Activated naive CD4-positive, alpha-beta T cell treated with anti-CD3 and anti-CD28 coated beads, Interleukin-2, amount 50 U/mL, for 72 hours (primary cell): Measurements from ENCODE around the gene SSR1. TPM values are rescaled to one million over a fixed set of nuclear protein-coding genes. Genes with fewer than 3 reads are reported as not detected.
A peak's percentile ranks its signal among the peaks of the same experiment; 100 is the strongest.
"Not testable (repeated sequence)": the region's sequence is repeated elsewhere in the genome, so short reads cannot be mapped to it uniquely, and the experiment has no call there.

Experiments used
- ATAC-seq, 2 donors: fragments of 150-1000 bp; cut with Tn5 transposase; 2 replicates each; pipeline ENCODE4 v1.10.0; 2021; ENCODE audit warnings: mild to moderate bottlenecking in 2 of 2, moderate library complexity in 2 of 2
- DNase-seq, 2 donors: peaks; one replicate each; pipeline ENCODE4 v3.0.0; 2021 to 2022; ENCODE audit warnings: low spot score in 2 of 2
- H3K27ac Mint-ChIP-seq, 2 donors: one replicate each; pipeline ENCODE4 v1.8.0; 2022; ENCODE audit warnings: mild to moderate bottlenecking in 2 of 2, mixed read lengths in 2 of 2
- H3K36me3 Mint-ChIP-seq, 2 donors: one replicate each; pipeline ENCODE4 v1.8.0; 2022; ENCODE audit warnings: mixed read lengths in 2 of 2
- H3K9me3 Mint-ChIP-seq, 2 donors: one replicate each; pipeline ENCODE4 v1.8.0; 2022; ENCODE audit warnings: mixed read lengths in 2 of 2
- total RNA-seq, 2 donors: library from RNA; stranded (reverse); gene quantifications; one replicate each; pipeline ENCODE4 v1.2.3, GENCODE V29; 2022

The SSR1 gene
- total RNA-seq, 2 donors from 2014 or later = 103 to 122 TPM

DNA sequence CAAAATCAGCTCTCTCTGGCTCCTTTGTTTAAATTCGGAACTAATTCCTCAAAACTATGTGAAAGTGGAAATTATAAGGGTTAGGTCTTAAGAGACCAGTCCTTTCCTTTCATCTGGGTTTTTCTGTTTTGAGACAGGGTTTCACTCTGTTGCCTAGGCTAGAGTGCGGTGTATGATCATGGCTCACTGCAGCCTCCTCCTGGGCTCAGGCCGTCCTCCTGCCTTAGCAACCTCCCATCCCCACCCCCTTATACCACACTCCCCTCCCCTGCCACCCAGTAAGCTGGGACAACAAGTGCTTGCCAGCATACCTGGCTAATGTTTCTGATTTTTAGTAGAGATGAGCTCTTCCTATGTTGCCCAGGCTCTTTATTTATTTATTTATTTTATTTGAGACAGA lies 12.8 kb upstream of the SSR1 start:
- DNase-seq (no peak), ATAC-seq (no peak)
- Mint-ChIP-seq H3K9me3 (peaks cover 0 to 3% of the 10 kb centered on the region in 2 donors), H3K27ac (no peak overlapping the region), H3K36me3 (no peaks in the 10 kb centered on the region)

DNA sequence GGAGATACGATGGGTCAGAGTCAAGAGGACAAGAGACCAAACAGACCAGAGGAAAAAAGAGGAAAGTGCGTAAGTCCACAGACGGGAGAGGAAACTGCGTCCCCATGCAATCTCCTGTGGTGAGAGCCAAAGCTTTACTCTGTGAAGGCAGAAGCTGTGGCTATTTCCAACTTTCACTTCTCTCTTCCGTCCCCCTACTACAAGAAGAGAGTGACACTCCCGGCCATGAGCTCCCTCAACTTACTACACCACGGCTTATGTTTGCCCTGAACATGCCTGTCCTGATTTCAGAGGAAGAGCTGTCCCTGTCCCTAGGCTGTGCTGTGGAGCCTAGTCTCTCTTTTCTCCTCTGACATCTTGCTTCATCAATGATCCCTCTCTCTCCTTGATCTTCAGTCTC lies 11.5 kb upstream of the SSR1 start:
- no peaks in the 10 kb centered on the region for H3K36me3 Mint-ChIP-seq
- ATAC-seq = peak in 1 of 2 donors; percentile 26
- peak overlapping the region in 1 of 2 donors; percentile 6 for H3K27ac Mint-ChIP-seq
- no peak for DNase-seq
- peaks cover 0 to 3% of the 10 kb centered on the region in 2 donors for H3K9me3 Mint-ChIP-seq

DNA sequence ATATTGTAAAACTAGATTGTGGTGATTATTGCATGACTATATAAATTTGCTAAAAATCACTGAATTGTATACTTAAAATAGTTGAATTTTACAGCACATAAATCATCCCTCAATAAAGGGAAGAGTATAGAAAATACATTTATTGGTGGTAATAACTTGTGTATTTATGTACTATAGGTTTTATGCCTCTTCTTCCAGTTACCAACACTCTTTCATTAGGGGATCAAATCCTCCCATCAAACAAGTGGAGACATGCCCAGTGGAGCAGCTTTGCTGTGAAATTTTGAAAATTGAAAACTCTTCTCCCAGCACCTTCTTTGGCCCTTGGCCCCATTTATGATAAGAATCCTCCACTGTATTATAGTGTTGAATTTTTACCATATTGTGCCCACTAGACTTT lies 10.1 kb upstream of the SSR1 start:
- H3K9me3 Mint-ChIP-seq = peaks cover 0 to 3% of the 10 kb centered on the region in 2 donors
- DNase-seq = no peak
- H3K36me3 Mint-ChIP-seq = no peaks in the 10 kb centered on the region
- H3K27ac Mint-ChIP-seq = peak overlapping the region in 1 of 2 donors; percentile 18
- no peak for ATAC-seq

DNA sequence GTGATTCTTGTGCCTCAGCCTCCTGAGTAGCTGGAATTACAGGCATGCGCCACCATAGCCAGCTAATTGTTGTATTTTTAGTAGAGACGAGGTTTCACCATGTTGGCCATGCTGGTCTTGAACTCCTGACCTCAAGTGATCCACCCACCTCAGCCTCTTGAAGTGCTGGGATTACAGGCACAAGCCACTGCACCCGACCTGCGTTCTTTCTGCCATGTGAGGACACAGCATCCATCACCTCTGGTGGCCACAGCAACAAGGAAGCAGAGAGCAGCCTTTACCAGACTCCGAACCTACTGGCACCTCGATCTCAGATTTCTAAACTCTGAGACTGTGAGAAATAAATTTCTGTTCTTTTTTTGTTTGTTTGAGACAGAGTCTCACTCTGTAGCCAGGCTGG lies 8.9 kb upstream of the SSR1 start:
- H3K9me3 Mint-ChIP-seq, DNase-seq, ATAC-seq, H3K36me3 Mint-ChIP-seq, H3K27ac Mint-ChIP-seq: not testable (repeated sequence)

DNA sequence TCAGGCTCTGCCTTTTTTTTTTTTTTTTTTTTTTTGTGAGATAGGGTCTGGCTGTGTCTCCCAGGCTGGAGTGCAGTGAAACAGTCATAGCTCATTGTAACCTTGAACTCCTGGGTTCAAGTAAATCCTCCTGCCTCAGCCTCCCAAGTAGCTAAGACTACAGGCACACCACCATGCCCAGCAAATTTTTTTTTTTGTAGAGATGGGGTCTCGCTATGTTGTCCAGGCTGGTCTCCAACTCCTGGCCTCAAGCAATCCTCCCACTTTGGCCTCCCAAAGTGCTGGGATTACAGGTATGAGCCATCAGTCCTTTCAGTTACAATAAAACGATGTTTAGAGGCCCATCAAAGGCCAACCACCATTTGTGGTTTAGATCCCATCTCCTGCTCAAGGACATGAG lies 6.4 kb upstream of the SSR1 start:
- not testable (repeated sequence) for H3K9me3 Mint-ChIP-seq, H3K27ac Mint-ChIP-seq, DNase-seq, ATAC-seq, H3K36me3 Mint-ChIP-seq

DNA sequence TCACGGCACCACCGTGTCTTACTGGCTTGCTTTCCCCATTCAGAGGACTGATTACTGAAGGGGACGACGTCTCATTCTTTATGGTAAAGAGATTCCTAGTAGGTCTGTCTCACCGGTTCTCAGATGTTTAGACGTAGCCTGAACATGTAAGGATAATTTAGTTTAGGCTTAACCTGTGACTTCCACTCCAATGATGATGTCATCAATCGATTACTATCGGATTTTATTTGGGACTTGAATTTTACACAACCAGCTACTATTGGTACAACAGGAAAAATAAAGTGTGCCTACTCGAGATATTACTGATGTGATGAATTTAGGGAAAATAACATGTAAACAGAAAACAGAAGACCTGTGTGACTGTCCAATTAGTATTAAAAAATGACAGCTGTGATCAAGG lies 4.5 kb upstream of the SSR1 start:
- Mint-ChIP-seq H3K36me3 (peaks cover 0 to under 1% of the 10 kb centered on the region in 2 donors), H3K27ac (no peak overlapping the region), H3K9me3 (no peaks in the 10 kb centered on the region)
- DNase-seq (no peak), ATAC-seq (no peak)

DNA sequence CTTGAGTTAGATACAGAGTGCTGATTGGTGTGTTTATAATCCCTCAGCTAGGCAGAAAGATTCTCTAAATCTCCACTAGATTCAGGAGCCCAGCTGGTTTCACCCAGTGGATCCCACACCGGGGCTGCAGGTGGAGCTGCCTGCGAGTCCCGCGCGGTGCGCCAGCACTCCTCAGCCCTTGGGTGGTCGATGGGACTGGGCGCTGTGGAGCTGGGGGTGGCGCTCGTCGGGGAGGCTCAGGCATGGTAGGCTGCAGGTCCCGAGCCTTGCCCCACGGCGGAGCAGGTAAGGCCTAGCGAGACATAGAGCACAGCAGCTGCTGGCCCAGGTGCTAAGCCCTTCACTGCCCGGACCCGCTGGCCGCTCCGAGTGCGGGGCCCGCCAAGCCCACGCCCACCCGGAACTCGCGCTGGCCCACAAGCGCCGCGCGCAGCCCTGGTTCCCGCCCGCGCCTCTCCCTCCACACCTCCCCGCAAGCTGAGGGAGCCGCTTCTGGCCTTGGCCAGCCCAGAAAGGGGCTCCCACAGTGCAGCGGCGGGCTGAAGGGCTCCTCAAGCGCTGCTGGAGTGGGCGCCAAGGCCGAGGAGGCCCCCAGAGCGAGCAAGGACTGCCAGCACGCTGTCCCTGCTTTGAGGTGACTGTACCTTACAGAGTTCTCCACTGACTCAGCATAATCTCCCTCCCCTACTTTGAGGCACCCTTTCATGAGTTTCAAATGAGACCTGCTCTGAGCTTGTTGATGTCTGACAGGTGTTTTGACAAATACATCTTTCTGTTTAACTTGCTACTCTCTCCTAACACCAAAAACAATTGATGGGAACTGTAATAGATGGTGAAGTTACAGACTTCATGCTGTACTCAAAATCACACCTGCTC lies 3.9 kb upstream of the SSR1 start:
- ATAC-seq = no peak
- Mint-ChIP-seq H3K36me3 (peaks cover 6% of the 10 kb centered on the region in 2 donors), H3K27ac (no peak overlapping the region), H3K9me3 (no peaks in the 10 kb centered on the region)
- no peak for DNase-seq

DNA sequence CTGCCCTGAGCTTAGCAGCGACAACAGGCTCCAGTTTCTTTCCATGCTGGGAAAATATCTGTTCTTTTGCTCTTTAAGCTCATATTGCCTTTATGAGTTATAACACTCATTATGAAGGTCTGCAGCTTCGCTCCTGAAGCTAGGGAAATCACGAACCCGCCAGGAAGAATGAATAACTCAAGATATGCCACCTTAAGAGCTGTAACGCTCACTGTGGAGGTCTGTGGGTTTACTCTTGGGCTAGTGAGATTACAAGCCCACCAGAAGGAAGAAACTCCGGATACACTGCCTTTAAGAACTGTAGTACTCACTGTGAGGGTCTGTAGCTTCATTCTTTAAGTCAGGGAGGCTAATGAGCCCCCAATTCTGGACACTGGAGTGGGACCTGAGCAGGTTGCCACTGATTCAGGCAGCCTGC lies 3.0 kb upstream of the SSR1 start:
- ATAC-seq = no peak

DNA sequence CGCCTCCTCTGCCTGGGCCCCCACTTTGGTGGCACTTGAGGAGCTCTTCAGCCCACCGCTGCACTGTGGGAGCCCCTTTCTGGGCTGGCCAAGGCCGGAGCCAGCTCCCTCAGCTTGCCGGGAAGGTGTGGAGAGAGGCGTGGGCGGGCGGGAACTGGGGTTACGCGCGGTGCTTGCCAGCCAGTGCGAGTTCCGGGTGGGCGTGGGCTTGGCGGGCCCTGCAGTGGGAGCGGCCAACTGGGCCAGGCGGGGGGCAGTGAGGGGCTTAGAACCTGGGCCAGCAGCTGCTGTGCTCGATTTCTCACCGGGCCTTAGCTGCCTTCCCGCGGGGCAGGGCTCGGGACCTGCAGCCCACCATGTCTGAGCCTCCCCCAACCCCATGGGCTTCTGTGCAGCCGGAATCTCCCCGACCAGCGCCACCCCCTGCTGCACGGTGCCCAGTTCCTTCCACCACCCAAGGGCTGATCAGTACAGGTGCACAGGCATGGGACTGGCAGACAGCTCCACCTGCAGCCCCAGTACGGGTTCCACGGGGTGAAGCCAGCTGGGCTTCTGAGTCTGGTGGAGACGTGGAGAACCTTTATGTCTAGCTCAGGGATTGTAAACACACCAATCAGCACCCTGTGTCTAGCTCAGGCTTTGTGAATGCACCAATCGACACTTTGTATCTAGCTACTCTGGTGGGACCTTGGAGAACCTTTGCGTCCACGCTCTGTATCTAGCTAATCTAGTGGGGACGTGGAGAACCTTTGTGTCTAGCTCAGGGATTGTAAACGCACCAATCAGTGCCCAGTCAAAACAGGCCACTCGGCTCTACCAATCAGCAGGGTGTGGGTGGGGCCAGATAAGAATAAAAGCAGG lies 2.3 kb upstream of the SSR1 start:
- Mint-ChIP-seq H3K36me3 (peaks cover 8 to 17% of the 10 kb centered on the region in 2 donors), H3K27ac (peak overlapping the region in 1 of 2 donors; percentile 26)
- not testable (repeated sequence) for H3K9me3 Mint-ChIP-seq, ATAC-seq, DNase-seq

More for the DNA sequence above, 3.0 kb upstream of the SSR1 start:
- H3K36me3 Mint-ChIP-seq = peaks cover 7 to 13% of the 10 kb centered on the region in 2 donors
- peak overlapping the region in 1 of 2 donors; percentile 26 for H3K27ac Mint-ChIP-seq
- no peak for DNase-seq
- no peaks in the 10 kb centered on the region for H3K9me3 Mint-ChIP-seq

DNA sequence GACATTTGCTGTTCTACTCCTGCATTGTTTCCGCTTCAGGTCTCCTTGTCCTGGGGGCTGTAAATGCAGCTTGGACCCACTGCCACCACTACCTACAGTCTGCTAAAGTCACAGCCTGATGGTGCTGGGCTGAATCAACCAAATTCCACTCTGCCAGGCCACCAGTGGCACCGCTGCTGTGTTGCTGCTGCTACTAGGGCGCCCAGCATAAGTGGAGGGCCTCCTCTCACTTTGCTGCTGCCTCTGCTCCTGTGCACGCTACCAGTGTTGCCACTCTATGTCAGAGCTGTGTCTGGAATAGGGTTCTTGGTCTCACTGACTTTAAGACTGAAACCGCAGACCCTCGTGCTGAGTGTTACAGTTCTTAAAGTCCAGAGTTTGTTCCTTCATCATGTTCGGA lies 1.4 kb upstream of the SSR1 start:
- peak overlapping the region in 1 of 2 donors; percentile 94 for H3K27ac Mint-ChIP-seq

DNA sequence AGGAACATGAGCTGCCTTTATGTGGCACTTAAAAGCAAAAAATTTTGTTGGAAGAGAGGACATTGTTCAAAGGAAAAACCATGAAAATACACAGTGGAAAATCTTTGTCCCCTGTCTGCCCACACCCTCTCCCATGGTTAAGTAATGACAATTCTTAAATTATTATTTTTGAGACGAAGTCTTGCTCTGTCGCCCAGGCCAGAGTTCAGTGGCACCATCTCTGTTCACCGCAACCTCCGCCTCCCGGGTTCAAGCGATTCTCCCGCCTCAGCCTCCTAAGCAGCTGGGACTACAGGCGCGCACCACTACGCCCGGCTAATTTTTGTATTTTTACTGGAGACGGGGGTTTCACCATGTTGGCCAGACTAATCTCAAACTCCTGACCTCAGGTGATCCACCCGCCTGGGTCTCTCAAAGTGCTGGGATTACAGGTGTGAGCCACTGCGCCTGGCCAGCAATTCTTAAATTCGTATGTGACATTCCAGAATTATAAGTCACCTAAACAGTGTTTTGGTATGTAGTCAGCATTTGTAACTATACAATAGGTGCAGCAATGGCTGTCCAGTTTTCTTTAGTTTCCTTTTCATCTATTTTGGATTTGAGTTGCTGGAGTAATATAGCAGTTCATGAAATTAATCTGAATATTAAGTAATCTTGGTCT lies 636 bp upstream of the SSR1 start:
- peak overlapping the region; percentile 92 to 94 for H3K27ac Mint-ChIP-seq
- ATAC-seq = no peak
- no peak for DNase-seq
- peaks cover 23 to 34% of the 10 kb centered on the region in 2 donors for H3K36me3 Mint-ChIP-seq
- H3K9me3 Mint-ChIP-seq = peaks cover 5 to 6% of the 10 kb centered on the region in 2 donors

More for the DNA sequence above, 1.4 kb upstream of the SSR1 start:
- ATAC-seq (no peak), DNase-seq (no peak)
- peaks cover 17 to 26% of the 10 kb centered on the region in 2 donors for H3K36me3 Mint-ChIP-seq
- peaks cover 4 to 5% of the 10 kb centered on the region in 2 donors for H3K9me3 Mint-ChIP-seq

DNA sequence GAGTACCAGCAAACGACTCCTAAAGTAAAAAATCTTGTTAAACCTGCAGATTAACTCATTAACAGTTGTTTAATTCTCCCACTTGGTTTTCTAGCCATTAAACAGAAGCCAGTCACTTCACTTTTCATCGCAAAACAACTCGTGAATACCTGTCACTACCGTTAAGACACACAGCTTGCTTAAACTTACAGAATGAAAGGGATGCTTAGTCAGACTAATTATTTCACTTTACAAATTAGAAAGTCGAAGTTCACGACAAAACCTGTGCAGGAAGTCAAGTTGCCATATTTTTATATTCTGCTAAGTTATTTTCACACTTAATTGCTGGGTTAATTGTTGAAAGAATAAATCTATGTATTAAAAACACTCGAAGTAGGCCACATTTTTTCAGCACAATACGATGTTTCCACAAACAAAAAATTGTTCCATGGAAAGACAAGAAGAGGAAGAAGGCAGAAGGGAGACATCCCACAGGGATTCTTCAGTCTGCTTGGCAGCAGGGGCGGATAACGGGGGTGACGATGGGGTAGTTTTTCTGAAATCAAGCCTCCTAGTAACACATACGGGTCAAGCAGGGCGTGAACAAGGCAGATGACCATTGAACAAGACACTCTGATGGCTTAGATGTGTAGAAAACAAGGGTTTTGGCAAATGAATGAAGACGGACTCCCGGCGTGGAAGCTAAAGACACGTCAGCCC lies 933 bp downstream of the SSR1 start:
- H3K27ac Mint-ChIP-seq = peak overlapping the region; percentile 94 to 99
- H3K36me3 Mint-ChIP-seq = peaks cover 26 to 46% of the 10 kb centered on the region in 2 donors
- DNase-seq (no peak), ATAC-seq (no peak)
- peaks cover 5 to 6% of the 10 kb centered on the region in 2 donors for H3K9me3 Mint-ChIP-seq

DNA sequence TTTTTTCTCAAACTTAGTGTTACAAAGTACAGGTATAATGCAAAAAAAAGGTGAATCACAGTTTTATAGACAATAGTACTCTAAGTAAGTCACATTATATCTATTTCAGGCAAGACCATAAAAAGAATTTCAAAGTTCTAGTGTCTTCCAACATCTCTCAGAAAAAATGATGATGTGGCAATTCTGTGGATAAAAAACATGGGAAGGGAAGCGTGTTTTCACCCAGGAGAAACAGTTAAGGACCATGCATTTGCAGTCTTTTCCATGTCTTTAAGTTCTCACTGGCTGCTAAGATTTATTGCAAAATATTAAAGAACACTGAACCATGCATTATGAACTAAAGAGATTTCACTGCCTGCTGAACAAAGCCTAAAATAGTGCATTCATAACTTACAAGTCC lies 1.8 kb downstream of the SSR1 start:
- ATAC-seq (no peak), DNase-seq (no peak)
- Mint-ChIP-seq H3K27ac (no peak overlapping the region), H3K36me3 (peaks cover 26 to 46% of the 10 kb centered on the region in 2 donors), H3K9me3 (peaks cover 5 to 6% of the 10 kb centered on the region in 2 donors)

DNA sequence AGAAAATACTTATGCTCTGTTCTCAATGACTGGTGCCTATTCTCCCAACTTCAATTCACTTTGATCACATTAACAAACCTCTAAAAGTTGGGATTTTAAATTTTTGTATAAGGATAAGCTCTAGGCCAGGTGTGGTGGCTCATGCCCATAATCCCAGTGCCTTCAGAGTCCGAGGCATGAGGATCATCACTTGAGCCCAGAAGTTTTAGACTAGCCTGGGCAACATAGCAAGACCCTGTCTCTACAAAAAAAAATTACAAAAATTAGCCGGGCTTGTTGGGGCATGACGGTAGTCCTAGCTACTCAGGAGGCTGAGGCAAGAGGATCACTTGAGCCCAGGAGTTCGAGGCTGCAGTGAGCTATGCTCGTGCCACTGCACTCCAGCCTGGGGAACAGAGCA lies 3.9 kb downstream of the SSR1 start:
- ATAC-seq (no peak), DNase-seq (no peak)
- Mint-ChIP-seq H3K36me3 (peaks cover 26 to 52% of the 10 kb centered on the region in 2 donors), H3K9me3 (peaks cover 5 to 6% of the 10 kb centered on the region in 2 donors), H3K27ac (peak overlapping the region; percentile 11 to 73)

DNA sequence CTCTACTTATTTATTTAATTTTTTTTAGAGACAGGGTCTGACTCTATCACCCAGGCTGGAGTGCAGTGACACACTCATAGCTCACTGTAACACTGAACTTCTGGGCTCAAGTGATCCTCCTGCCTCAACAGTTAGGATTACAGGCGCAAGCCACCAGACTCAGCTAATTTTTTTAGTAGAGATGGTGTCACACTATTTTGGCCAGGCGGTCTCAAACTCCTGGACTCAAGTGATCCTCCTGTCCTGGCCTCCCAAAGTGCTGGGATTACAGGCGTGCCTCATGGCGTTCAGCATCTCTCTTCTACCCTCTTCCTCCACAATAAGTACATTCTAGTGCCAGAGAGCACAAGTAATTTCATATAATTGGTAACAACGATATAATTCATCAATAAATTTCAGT lies 5.5 kb downstream of the SSR1 start:
- no peak for ATAC-seq
- peaks cover 5 to 6% of the 10 kb centered on the region in 2 donors for H3K9me3 Mint-ChIP-seq
- no peak for DNase-seq
- peaks cover 26 to 52% of the 10 kb centered on the region in 2 donors for H3K36me3 Mint-ChIP-seq
- H3K27ac Mint-ChIP-seq = no peak overlapping the region

DNA sequence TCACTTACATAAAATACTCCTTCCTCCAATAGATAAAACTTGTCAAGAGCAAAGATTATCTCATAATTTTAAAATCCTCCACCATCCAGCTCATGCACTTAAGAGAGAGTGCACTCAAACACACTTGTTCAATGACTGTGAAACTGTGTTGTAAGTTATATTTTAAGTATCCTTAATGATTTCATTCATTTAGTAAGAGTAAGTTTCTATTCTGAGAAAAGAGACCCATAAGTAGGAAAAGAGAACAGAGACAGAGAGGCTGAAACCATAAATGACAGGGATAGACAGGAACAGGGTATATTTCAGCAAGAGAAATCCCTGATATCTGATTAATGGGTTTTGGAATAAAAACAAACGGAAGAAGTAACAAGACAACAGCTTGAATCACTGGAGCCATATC lies 8.2 kb downstream of the SSR1 start:
- H3K9me3 Mint-ChIP-seq = peaks cover 4 to 5% of the 10 kb centered on the region in 2 donors
- H3K27ac Mint-ChIP-seq = peak overlapping the region; percentile 18 to 24
- H3K36me3 Mint-ChIP-seq = peaks cover 28 to 43% of the 10 kb centered on the region in 2 donors
- ATAC-seq (no peak), DNase-seq (no peak)
